HCT116 (cell line): ENCODE data around the gene KRTAP12-2. TPM values are rescaled to one million over a fixed set of nuclear protein-coding genes. Genes with fewer than 3 reads are reported as not detected.
"Not testable (repeated sequence)": the region's sequence is repeated elsewhere in the genome, so short reads cannot be mapped to it uniquely, and the experiment has no call there.

Source experiments
- ATAC-seq: fragments of 200-7000 bp; cut with Tn5 transposase; 2 replicates; pipeline ENCODE4 v1.9.1; 2020; ENCODE audit warnings: mild to moderate bottlenecking, moderate library complexity
- BruUV-seq: library from RNA; stranded (reverse); fragments of 400-500 nt; replicated peaks from 2 replicates; lab custom pipeline; 2021; lab: Mats Ljungman, UMichigan
- CTCF ChIA-PET: fragments of 300-600 bp; sonication (Branson Sonifier 250); formaldehyde crosslinking; loops from one replicate; lab custom pipeline; 2021; ENCODE audit warnings: antibody characterized with exemption; lab: Charles Lee
- POLR2A ChIA-PET: fragments of 300-600, 350-600 bp; sonication (Branson Sonifier 250); formaldehyde crosslinking; loops from one replicate; lab custom pipeline; 2021; ENCODE audit warnings: antibody characterized with exemption; lab: Charles Lee
- RAD21 ChIA-PET, 2 experiments: fragments of 300-600 bp; sonication (Branson Sonifier 250); formaldehyde crosslinking; loops; one replicate each; lab custom pipeline; 2023; ENCODE audit warnings: low total read pairs in 2 of 2; ENCODE audit not compliant: uncharacterized antibody in 2 of 2, unreplicated experiment in 2 of 2, low non-redundant PET in 1 of 2; lab: Charles Lee
- DNase-seq: peaks from one replicate; pipeline ENCODE4 v3.0.0-alpha.2; 2010; ENCODE audit warnings: low read depth, low spot score
- H2AFZ ChIP-seq: fragments of 200-600 bp; shearing (Covaris generic), sonication (generic); 2 replicates; pipeline ENCODE4 v1.6.1; 2017; ENCODE audit warnings: low read depth, mixed run types, mixed read lengths, antibody characterized with exemption, low read length; ENCODE audit not compliant: poor library complexity, severe bottlenecking
- H3K27ac ChIP-seq: 2 replicates; pipeline ENCODE4 v1.5.1; 2012; ENCODE audit warnings: low read depth, low read length
- H3K27me3 ChIP-seq: fragments of 200-600 bp; sonication (generic); 2 replicates; pipeline ENCODE4 v1.6.1; 2016; ENCODE audit warnings: mixed run types, low read length, mixed read lengths; ENCODE audit not compliant: insufficient read depth
- H3K36me3 ChIP-seq, 2 experiments: fragments of 200-500 bp in 1 of 2; fragments of 200-600 bp in 1 of 2; sonication (Bioruptor generic) in 1 of 2; sonication (generic) in 1 of 2; 2 replicates each; pipeline versions ENCODE4 v1.5.1 to v1.6.1; 2014 to 2016; ENCODE audit warnings: low read length in 2 of 2, inconsistent platforms in 1 of 2, mixed read lengths in 1 of 2, mixed run types in 1 of 2; ENCODE audit not compliant: insufficient read depth in 2 of 2, control insufficient read depth in 1 of 2
- H3K4me1 ChIP-seq, 2 experiments: fragments of 200-600 bp in 1 of 2; sonication (generic) in 1 of 2; 2 replicates each; pipeline versions ENCODE4 v1.5.1 to v1.6.1; 2012 to 2017; ENCODE audit warnings: low read length in 2 of 2, inconsistent platforms in 1 of 2, mild to moderate bottlenecking in 1 of 2, mixed read lengths in 1 of 2, mixed run types in 1 of 2, moderate library complexity in 1 of 2; ENCODE audit not compliant: insufficient read depth in 2 of 2, control insufficient read depth in 1 of 2
- H3K4me2 ChIP-seq: fragments of 200-600 bp; sonication (generic); 2 replicates; pipeline ENCODE4 v1.6.1; 2017; ENCODE audit warnings: mixed run types, low read length, mixed read lengths
- H3K4me3 ChIP-seq, 2 experiments: fragments of 200-600 bp in 1 of 2; sonication (generic) in 1 of 2; replicated peaks in 1 of 2; 2 replicates each; pipeline ENCODE4 v1.5.1; 2011 to 2016; ENCODE audit warnings: low read length in 2 of 2, control low read depth in 1 of 2, low read depth in 1 of 2, mild to moderate bottlenecking in 1 of 2, mixed read lengths in 1 of 2, mixed run types in 1 of 2
- H3K79me2 ChIP-seq: fragments of 200-600 bp; sonication (generic); 2 replicates; pipeline ENCODE4 v1.6.1; 2017; ENCODE audit warnings: mild to moderate bottlenecking, mixed run types, low read length, moderate library complexity, mixed read lengths; ENCODE audit not compliant: insufficient read depth
- H3K9ac ChIP-seq: fragments of 200-600 bp; sonication (generic); 2 replicates; pipeline ENCODE4 v1.6.1; 2016; ENCODE audit warnings: low read length, mixed read lengths
- H3K9me2 ChIP-seq: fragments of 200-600 bp; sonication (generic), shearing (Covaris generic); 2 replicates; pipeline ENCODE4 v1.6.1; 2017; ENCODE audit warnings: mixed run types, mild to moderate bottlenecking, moderate library complexity; ENCODE audit not compliant: insufficient read depth
- H3K9me3 ChIP-seq, 2 experiments: fragments of 200-500 bp in 1 of 2; fragments of 200-600 bp in 1 of 2; sonication (Bioruptor generic) in 1 of 2; sonication (generic) in 1 of 2; 2 replicates each; pipeline ENCODE4 v1.6.1; 2014 to 2017; ENCODE audit warnings: low read length in 2 of 2, mixed read lengths in 2 of 2, inconsistent platforms in 1 of 2, low read depth in 1 of 2, mild to moderate bottlenecking in 1 of 2, mixed run types in 1 of 2, moderate library complexity in 1 of 2; ENCODE audit not compliant: control insufficient read depth in 1 of 2, insufficient read depth in 1 of 2
- H4K20me1 ChIP-seq: fragments of 200-600 bp; sonication (generic), shearing (Covaris generic); 2 replicates; pipeline ENCODE4 v1.6.1; 2017; ENCODE audit warnings: mixed run types, mild to moderate bottlenecking, moderate library complexity; ENCODE audit not compliant: insufficient read depth
- CBX3 ChIP-seq: IDR thresholded peaks from 2 replicates; pipeline ENCODE4 v1.6.1; 2012; ENCODE audit warnings: low read depth
- EGR1 ChIP-seq: IDR thresholded peaks from 2 replicates; pipeline ENCODE4 v1.6.1; 2012; ENCODE audit warnings: low read depth
- EZH2 ChIP-seq: fragments of 200-600 bp; sonication (generic); IDR thresholded peaks from 2 replicates; pipeline ENCODE4 v1.6.1; 2017; ENCODE audit warnings: antibody characterized with exemption, mixed run types
- FOSL1 ChIP-seq: IDR thresholded peaks from 2 replicates; pipeline ENCODE4 v1.6.1; 2012; ENCODE audit warnings: low read depth
- JUND ChIP-seq: IDR thresholded peaks from 2 replicates; pipeline ENCODE4 v1.6.1; 2012
- RAD21 ChIP-seq: IDR thresholded peaks from 2 replicates; pipeline ENCODE4 v1.6.1; 2012; ENCODE audit warnings: low read depth, mild to moderate bottlenecking
- SRF ChIP-seq: IDR thresholded peaks from 2 replicates; pipeline ENCODE4 v1.6.1; 2012; ENCODE audit warnings: low read depth
- TCF7L2 ChIP-seq: IDR thresholded peaks from 2 replicates; pipeline ENCODE4 v1.7.0; 2011; ENCODE audit warnings: borderline replicate concordance, inconsistent platforms; ENCODE audit not compliant: insufficient read depth, insufficient read length; ENCODE audit errors: extremely low read depth
- ZNF274 ChIP-seq: fragments of 200-500 bp; sonication (Bioruptor generic); IDR thresholded peaks from 2 replicates; pipeline ENCODE4 v1.6.1; 2014; ENCODE audit warnings: mild to moderate bottlenecking, low read depth, low read length, inconsistent platforms
- intact Hi-C: fragments of 100-400 bp; cut with micrococcal nuclease; formaldehyde crosslinking; loops from 2 replicates; pipeline ENCODE4 v1.10.0; 2022
- total RNA-seq: library from RNA; stranded (reverse); gene quantifications from one replicate; pipeline ENCODE4 v1.2.1, GENCODE V29; 2021; ENCODE audit not compliant: unreplicated experiment
- TF ChIP-seq, protein P1 (sequence below): IDR thresholded peaks from 2 replicates; pipeline ENCODE4 v1.6.1; 2011; ENCODE audit warnings: mild to moderate bottlenecking, low read length, moderate library complexity; ENCODE audit not compliant: insufficient replicate concordance; ENCODE audit errors: extremely low read depth
- TF ChIP-seq, protein P2 (sequence below): IDR thresholded peaks from 2 replicates; pipeline ENCODE4 v1.6.1; 2012; ENCODE audit warnings: low read depth
- TF ChIP-seq, protein P3 (sequence below), 3 experiments: fragments of 200-600 bp in 1 of 3; sonication (generic) in 1 of 3; IDR thresholded peaks in 2 of 3; conservative IDR thresholded peaks in 1 of 3; 2 replicates each; pipeline ENCODE4 v1.5.1; 2012 to 2017; ENCODE audit warnings: low read depth in 2 of 3, low read length in 2 of 3, antibody characterized with exemption in 1 of 3, borderline replicate concordance in 1 of 3, control low read depth in 1 of 3, mild to moderate bottlenecking in 1 of 3, mixed read lengths in 1 of 3, mixed run types in 1 of 3, moderate library complexity in 1 of 3; ENCODE audit not compliant: insufficient read depth in 1 of 3

Gene KRTAP12-2
- total RNA-seq, 1 experiment from 2014 or later, result not detected

DNA sequence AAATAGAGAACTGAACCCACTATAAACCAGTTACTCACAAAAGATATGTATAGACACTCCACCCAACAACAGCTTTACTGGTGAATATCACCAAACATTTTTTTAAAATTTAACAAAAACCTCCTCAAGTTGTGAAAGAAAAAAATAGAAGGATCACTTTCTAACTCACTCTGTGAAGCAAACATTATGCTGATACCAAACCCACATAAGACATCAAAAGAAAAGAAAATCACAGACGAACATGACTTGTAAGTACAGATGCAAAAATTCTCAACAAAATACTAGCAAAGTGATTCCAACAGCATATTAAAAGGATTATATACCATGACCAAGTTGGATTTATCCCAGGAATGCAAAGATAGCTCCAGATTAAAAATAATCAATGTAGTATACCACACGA, 25.0 kb upstream of the KRTAP12-2 start:
- H3K79me2 ChIP-seq, result no peaks in the 10 kb centered on the region
- H2AFZ ChIP-seq, result no peak overlapping the region
- ChIA-PET POLR2A (no interaction called here), RAD21 (no interaction called here), CTCF (no interaction called here)
- DNase-seq, result no peak
- no peak for ATAC-seq
- no peaks in the 10 kb centered on the region for H4K20me1 ChIP-seq
- H3K4me3 ChIP-seq, result no peak overlapping the region
- no peak overlapping the region for H3K27ac ChIP-seq
- intact Hi-C loops, result no loop called here
- no peaks in the 10 kb centered on the region for H3K36me3 ChIP-seq
- BruUV-seq, result no TSS peak
- TF ChIP-seq RAD21, result no peak
- TF ChIP-seq CBX3, result no peak
- no peak for TF ChIP-seq TCF7L2
- TF ChIP-seq EGR1, result no peak
- TF ChIP-seq, protein P1, sequence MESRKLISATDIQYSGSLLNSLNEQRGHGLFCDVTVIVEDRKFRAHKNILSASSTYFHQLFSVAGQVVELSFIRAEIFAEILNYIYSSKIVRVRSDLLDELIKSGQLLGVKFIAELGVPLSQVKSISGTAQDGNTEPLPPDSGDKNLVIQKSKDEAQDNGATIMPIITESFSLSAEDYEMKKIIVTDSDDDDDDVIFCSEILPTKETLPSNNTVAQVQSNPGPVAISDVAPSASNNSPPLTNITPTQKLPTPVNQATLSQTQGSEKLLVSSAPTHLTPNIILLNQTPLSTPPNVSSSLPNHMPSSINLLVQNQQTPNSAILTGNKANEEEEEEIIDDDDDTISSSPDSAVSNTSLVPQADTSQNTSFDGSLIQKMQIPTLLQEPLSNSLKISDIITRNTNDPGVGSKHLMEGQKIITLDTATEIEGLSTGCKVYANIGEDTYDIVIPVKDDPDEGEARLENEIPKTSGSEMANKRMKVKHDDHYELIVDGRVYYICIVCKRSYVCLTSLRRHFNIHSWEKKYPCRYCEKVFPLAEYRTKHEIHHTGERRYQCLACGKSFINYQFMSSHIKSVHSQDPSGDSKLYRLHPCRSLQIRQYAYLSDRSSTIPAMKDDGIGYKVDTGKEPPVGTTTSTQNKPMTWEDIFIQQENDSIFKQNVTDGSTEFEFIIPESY, result no peak
- no peak for TF ChIP-seq FOSL1
- TF ChIP-seq SRF, result no peak
- no peak for TF ChIP-seq ZNF274
- no peak for TF ChIP-seq EZH2
- TF ChIP-seq, protein P2, sequence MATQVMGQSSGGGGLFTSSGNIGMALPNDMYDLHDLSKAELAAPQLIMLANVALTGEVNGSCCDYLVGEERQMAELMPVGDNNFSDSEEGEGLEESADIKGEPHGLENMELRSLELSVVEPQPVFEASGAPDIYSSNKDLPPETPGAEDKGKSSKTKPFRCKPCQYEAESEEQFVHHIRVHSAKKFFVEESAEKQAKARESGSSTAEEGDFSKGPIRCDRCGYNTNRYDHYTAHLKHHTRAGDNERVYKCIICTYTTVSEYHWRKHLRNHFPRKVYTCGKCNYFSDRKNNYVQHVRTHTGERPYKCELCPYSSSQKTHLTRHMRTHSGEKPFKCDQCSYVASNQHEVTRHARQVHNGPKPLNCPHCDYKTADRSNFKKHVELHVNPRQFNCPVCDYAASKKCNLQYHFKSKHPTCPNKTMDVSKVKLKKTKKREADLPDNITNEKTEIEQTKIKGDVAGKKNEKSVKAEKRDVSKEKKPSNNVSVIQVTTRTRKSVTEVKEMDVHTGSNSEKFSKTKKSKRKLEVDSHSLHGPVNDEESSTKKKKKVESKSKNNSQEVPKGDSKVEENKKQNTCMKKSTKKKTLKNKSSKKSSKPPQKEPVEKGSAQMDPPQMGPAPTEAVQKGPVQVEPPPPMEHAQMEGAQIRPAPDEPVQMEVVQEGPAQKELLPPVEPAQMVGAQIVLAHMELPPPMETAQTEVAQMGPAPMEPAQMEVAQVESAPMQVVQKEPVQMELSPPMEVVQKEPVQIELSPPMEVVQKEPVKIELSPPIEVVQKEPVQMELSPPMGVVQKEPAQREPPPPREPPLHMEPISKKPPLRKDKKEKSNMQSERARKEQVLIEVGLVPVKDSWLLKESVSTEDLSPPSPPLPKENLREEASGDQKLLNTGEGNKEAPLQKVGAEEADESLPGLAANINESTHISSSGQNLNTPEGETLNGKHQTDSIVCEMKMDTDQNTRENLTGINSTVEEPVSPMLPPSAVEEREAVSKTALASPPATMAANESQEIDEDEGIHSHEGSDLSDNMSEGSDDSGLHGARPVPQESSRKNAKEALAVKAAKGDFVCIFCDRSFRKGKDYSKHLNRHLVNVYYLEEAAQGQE, result no peak
- no peak for TF ChIP-seq JUND
- TF ChIP-seq, protein P3, sequence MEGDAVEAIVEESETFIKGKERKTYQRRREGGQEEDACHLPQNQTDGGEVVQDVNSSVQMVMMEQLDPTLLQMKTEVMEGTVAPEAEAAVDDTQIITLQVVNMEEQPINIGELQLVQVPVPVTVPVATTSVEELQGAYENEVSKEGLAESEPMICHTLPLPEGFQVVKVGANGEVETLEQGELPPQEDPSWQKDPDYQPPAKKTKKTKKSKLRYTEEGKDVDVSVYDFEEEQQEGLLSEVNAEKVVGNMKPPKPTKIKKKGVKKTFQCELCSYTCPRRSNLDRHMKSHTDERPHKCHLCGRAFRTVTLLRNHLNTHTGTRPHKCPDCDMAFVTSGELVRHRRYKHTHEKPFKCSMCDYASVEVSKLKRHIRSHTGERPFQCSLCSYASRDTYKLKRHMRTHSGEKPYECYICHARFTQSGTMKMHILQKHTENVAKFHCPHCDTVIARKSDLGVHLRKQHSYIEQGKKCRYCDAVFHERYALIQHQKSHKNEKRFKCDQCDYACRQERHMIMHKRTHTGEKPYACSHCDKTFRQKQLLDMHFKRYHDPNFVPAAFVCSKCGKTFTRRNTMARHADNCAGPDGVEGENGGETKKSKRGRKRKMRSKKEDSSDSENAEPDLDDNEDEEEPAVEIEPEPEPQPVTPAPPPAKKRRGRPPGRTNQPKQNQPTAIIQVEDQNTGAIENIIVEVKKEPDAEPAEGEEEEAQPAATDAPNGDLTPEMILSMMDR (IDR thresholded peaks at IDR 0.05 in 2 of 3, conservative IDR thresholded peaks at IDR 0.05 in 1 of 3; ENCODE audit: borderline replicate concordance in 1 of 3, insufficient read depth in 1 of 3, low read depth in 2 of 3, low read length in 2 of 3), result no peak
- H3K9me2 ChIP-seq, result no peaks in the 10 kb centered on the region
- H3K4me2 ChIP-seq, result no peak overlapping the region
- H3K9ac ChIP-seq, result no peak overlapping the region
- H3K27me3 ChIP-seq, result no peaks in the 10 kb centered on the region
- H3K9me3 ChIP-seq, result peaks cover 4 to 14% of the 10 kb centered on the region in 2 experiments; a peak in 2 of 4 replicates
- H3K4me1 ChIP-seq, result no peaks in the 10 kb centered on the region

DNA sequence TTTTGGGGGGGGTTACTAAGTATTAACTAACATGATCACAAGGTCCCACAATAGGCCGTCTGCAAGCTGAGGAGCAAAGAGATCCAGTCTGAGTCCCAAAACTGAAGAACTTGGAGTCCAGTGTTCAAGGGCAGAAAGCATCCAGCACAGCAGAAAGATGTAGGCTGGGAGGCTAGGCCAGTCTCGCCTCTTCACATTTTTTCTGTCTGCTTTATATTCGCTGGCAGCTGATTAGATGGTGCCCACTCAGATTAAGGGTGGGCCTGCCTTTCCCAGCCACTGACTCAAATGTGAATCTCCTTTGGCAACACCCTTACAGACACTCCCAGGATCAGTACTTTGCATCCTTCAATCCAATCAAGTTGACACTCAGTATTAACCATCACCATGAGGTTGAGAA, 23.0 kb upstream of the KRTAP12-2 start:
- H3K9me3 ChIP-seq, result peaks cover 4 to 14% of the 10 kb centered on the region in 2 experiments; a peak in 2 of 4 replicates
- H3K4me1 ChIP-seq, BruUV-seq, ATAC-seq, H3K4me2 ChIP-seq, H3K9me2 ChIP-seq, DNase-seq, H3K79me2 ChIP-seq, H3K36me3 ChIP-seq, H4K20me1 ChIP-seq, POLR2A ChIA-PET, H3K27me3 ChIP-seq, H3K4me3 ChIP-seq, intact Hi-C loops, RAD21 ChIA-PET, H3K9ac ChIP-seq, H3K27ac ChIP-seq, CTCF ChIA-PET, H2AFZ ChIP-seq: not testable (repeated sequence)
